Hematopoietic multipotent progenitor cell treated with erythropoietin and hydrocortisone succinate and interleukin-3 and kit ligand, for 8 days (in vitro differentiated cells): ENCODE results near the gene CBLC.
A peak's percentile ranks its signal among the peaks of the same experiment; 100 is the strongest.
"Not testable (repeated sequence)": the region's sequence is repeated elsewhere in the genome, so short reads cannot be mapped to it uniquely, and the experiment has no call there.

ENCODE experiments used
- DNase-seq: peaks from one replicate; pipeline ENCODE4 v3.0.0-alpha.2; 2015

Gene CBLC

DNA sequence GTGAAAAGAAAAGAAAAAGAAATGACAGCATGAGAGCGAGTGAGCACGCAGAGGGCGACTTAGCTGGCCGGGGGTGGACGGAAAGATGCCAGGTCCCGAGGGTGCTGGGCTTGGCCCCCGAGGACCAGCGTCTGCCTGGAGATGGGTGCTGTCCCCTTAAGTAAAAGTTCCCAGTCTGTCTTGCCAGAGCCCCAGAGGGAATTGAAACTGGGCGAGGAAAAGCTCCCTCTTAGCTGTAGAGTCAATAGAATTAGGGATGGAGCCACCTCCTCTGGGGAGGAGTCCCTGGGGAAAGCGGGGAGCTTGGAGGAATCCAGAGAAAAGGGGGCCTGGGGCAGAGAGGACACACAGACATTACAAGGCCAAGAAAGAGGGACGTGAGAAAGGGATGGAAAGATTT is 44.5 kb downstream of the CBLC start:
- no peak for DNase-seq

DNA sequence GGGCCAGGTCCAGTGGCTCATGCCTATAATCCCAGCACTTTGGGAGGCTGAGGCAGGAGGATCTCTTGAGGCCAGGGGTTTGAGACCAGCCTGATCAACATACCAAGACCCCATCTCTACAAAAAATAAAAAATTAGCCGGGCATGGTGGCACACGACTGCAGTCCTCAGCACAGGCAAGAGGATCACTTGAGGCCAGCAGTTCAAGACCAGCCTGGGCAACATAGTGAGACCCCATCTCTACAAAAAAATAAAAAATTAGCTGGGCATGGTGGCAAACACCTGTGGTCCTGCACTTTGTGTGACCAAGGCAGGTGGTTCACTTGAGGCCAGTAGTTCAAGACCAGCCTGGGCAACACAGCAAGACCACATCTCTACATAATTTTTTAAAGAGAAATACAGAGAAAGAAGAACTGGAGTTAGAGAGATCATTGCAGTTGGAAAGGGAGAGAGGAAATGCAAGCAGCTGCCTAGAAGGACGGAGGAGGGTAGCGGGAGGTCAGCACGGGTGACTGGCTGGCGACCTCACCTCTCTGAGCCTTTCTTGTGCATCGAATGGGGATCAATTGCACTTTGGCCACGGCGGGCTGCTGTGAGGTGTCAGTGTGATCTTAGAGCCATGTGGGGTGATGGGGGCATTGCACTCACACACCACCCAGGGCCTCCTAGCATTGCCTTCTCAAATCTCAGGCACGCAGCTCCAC is 45.1 kb downstream of the CBLC start:
- DNase-seq, result no peak

DNA sequence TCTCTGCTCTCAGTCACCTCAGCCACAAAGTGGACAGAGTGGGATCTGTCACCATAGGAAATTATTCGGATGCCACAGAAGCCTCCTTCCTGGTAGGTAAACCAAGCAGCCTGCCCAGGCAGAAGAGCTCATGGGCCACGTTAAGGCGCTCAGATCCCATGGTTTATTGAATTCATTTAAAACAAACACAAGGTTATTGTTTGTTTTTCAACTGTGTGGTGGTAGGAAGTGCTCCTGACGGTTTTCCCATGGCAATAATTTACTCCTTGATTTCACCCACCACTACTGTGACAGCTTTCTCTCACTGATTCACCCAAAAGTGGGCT is 45.6 kb downstream of the CBLC start:
- no peak for DNase-seq

DNA sequence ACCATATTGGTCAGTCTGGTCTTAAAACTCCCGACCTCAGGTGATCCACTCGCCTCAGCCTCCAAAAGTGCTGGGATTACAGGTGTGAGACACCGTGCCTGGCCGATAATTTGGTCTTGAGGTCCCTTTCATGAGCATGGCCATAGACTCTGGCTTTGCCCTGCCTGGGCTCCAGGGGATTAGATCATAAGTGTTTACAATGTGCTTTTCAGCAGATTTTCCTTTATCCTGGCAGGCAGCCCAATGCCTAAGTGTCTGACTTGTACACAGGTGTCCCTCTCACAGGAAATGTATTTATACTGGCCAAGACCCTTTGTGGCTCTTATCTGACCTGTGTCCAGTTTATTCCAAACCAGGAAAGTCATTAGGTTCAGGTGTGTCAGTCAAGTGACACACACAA is 47.1 kb downstream of the CBLC start:
- DNase-seq, result no peak

GRCh38 chr19:44832875-44833274 is 55.2 kb downstream of the CBLC start:
- not testable (repeated sequence) for DNase-seq

DNA sequence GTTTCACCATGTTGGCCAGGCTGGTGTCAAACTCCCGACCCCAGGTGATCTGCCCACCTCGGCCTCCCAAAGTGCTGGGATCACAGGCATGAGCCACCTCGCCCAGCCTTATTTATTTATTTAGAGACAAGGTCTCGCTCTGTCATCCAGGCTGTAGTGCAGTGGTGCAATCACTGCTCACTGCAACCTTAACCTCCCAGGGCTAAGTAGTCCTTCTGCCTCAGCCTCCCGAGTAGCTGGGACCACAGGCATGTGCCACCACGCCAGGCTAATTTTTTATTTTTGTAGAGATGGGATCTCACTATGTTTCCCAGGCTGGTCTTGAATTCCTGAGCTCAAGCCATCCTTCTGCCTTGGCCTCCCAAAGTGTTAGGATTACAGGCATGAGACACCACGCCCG is 56.7 kb downstream of the CBLC start:
- not testable (repeated sequence) for DNase-seq

DNA sequence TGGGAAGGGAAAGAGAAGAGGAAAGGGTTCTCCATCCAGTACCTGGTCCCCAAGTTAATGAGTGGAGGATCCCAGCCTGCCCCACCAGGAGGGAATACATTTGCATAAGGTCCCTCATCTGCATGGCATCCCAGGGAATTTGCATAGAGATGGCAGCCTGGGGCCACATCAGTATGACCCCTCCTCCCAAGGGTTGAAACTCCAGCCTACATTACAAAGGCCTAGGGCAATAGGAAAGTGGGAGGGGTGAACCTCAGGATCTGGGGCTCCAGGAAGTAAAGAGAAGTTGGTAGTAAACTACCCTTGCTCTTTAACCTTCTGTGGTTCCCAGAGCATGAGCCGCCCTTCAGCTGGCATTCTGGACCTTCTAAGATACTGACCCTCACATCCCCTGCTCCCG is 61.6 kb downstream of the CBLC start:
- DNase-seq, result no peak

DNA sequence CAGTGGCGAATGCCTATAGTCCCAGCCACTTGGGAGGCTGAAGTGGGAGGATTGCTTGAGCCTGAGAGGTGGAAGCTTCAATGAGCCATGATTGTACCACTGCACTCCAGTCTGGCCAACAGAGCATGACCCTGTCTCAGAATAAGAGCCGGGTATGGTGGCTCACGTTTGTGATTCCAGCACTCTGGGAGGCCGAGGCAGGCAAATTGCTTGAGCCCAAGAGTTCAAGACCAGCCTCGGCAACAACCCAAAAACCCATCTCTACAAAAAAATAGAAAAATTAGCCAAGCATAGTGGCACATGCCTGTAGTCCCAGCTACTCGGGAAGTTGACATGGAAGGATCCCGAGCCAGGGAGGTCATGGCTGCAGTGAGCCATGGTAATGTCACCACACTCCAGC is 63.1 kb downstream of the CBLC start:
- no peak for DNase-seq

DNA sequence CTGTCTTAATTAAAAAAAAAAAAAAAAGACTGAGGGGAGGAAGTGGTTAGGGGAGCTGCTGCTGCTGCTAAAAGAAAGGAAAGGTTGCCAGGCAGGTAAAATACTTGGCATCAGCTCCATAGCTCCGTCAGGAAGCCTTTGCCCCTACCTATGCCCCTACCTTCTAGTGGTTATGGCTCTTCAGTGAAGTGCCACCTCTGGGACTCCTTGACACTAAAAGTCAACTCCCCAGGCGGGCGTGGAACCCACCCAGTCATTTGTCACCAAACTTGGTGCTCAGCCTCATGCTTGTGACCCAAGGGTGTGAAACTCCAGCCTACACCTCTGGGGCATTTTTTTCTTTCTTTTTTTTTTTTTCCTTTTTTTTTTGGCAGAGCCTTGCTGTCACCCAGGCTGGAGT is 63.5 kb downstream of the CBLC start:
- DNase-seq, result no peak

GRCh38 chr19:44845286-44845611 is 67.6 kb downstream of the CBLC start:
- DNase-seq, result no peak

DNA sequence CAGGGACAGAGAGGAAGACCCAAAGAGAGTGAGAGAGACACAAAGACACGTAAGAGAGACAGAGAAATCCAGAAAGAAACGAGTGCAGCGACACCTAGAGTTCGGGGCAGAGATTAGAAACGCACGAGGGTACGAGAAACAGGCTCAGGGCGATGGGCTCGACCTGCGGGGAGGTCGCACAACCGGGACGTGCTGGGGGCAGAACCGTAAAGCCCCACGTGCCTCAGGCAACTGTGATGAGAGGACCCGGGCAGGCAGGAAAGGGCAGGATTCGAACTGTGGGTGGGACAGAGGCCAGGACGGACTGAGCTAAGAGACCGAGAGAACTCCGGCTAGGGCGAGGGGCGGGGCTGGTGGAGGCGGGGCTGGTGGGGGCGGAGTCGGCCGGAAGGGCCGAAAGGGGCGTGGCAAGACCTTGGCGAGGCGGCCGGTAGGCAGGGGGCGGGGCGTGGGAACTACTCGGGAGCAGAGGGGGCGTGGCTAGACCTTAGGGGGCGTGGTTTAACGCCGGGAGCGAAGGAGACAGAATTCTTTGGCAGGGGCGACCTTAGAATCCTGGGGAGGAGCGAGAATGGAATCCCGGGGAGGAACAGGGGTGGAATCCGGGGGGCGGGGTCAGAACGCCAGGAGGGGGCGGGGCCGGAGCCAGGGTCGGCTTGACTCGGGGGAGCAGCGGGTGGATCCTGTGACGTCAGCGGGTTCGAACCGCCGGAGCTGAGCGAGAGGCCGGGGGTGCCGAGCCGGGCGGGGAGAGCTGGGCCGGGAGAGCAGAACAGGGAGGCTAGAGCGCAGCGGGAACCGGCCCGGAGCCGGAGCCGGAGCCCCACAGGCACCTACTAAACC is 68.1 kb downstream of the CBLC start, which contains the start of gene NECTIN2:
TSS of gene NECTIN2 (plus strand) at position 686 of the 843 bp plus-strand sequence. CDS start 229 bp downstream, outside the sequence.
- DNase-seq, result peak; percentile 90

DNA sequence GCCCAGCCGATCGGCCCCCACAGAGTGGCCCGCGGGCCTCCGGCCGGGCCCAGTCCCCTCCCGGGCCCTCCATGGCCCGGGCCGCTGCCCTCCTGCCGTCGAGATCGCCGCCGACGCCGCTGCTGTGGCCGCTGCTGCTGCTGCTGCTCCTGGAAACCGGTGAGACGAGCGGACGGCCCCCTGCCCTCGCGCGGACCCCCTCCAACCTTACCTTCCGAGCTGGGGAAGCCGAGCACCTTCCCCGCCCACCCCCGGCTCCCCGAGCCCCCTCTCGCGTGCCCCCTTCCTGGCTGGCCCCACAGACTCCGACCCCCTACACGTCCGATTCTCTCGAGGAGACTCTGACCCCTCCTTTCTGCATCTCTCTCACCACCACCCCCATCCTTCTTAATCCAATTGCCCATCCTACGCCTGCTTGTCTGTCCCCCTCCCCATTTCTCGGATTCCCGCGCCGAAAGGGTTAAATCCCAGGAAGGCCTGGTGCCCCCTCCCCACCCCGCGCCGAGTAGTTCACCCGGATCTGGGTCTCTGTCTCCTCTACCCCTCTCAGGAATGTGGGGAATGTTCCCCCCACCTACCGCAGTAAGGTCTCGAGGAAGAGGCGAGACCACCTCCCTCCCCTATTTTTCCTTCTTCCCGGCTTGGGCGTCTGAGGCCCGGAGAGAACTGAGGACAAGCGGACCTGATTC is 68.9 kb downstream of the CBLC start:
- no peak for DNase-seq

DNA sequence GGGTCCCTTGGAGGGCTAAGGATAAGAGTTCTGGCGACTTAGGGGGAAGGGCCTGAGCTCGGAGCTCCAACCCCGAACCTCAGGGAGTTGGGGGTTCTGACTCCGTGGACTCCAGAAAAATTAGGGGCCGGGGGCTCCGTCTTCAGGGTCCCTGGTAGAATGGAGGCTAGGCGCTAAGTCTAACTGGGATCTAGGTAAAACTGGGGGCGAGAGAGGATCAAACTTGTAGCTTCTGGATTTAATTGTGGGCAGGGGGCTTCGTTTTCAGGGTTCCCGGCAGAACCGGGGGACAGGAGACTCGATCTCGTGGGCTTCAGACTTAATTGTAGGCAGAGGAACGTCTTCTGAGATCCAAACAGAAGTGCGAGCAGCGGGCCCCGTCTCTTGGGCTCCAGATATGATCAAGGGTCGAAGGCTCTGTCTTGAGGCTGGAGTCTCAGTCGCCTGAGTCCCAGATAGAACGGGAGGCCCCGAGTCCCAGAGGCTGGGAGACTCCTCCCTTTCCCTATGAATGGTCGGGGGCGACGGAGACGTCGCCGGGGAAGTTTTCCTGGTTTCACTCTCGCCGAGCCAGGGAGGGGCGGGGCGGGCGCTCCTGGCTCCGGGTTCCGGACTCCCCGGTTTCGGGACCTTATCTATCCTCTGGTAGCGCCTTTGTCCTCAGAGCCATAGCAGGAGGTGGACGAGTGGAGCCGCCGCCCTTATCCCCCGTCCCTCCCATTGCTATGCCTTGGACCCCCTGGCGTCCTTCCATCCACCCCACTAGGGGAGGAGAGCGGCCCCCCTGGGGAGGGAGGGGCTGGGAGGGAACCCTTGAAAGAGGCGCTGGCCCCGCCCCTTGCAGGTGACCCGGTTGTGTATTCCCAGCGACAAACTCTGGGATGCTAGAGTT is 69.7 kb downstream of the CBLC start:
- peak; percentile 22 for DNase-seq

- no peak for DNase-seq
These were observed 70.5 kb downstream of the CBLC start for GRCh38 chr19:44848036-44848811.

- no peak for DNase-seq
These were observed 71.2 kb downstream of the CBLC start for GRCh38 chr19:44848812-44849447.
